Measurements from ENCODE around the gene KRTAP10-1.

KRTAP10-1 gene

DNA sequence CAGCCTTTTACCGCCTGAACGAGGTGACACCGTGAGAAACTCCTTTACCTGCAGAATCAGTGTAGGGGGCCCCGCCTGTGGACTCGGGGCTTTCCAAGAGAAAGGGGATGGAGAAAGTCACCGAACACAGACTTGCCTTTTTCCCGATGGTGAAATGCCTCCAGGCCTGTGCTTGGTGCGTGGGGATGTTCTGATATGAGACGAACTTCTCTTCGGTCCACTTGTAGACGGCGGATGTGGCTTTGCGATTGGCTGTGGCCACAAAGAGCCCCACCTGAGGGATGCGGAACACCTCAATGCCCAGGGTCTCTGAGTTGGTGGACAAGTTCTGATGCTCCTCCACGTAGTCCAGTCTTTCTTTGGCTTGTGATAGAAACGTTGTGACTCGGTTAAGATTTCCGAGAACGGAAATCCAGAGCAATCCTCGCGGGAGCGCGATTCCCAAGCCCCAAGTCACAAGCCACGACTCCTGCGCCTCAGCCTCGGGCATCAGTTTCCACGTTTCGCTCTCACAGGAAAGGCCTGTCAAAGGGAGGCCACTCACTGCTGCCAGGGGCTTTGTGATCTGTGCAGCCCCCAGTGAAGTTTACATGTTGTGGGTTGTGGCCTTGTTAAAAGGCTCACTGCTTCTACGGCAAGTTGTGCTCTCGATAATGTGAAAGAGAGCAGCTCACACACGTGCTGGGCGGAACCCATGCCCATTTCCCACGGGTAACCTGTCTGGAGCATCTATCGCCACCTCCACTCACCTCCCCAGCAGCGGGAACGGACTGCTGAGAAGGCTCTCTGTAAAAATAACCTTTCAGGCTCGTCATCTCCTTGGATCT is 12.6 kb downstream of the KRTAP10-1 start:
- no peak for DNase-seq

DNA sequence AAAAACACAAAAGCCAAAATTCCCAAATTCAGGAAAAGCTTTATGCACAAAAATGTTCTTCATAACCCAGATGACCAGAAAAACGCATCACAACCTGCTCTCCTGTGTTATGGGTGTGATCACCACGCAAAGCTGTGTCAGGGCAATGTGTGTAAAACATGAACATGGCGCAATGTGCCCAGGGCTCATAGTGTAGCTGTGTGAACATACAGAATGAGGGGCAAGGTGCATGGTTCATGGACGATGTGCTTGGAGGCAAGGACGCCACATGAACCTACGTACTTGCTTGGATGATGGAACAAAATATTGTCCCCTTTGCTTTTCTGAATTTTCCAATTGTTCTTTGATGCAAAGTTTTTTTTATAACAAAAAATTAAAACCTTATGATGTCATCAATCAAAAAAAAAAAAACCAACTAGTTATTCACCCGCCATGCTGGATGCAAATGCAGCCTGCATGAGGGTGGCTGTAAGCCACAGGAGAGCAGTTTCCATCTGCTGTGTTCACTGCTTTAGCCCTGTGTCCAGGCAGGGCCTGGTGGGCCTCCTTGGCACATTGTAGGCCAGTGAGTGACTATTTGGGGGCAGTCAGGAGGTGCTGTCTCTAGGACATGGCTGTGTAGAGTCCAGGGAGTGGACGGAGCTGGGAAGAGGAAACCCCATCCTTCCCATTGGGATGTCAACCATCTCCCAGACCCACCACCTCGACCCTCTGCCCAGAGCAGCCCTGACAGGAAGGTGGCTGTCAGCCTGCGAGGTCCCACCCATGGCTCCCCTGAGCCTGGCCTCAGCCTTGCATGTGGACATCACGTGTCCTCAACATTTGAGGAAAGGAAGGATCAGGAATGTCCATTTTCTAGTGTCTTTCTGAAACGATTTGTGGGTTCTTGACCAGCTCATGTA is 13.6 kb downstream of the KRTAP10-1 start:
- DNase-seq: no peak

DNA sequence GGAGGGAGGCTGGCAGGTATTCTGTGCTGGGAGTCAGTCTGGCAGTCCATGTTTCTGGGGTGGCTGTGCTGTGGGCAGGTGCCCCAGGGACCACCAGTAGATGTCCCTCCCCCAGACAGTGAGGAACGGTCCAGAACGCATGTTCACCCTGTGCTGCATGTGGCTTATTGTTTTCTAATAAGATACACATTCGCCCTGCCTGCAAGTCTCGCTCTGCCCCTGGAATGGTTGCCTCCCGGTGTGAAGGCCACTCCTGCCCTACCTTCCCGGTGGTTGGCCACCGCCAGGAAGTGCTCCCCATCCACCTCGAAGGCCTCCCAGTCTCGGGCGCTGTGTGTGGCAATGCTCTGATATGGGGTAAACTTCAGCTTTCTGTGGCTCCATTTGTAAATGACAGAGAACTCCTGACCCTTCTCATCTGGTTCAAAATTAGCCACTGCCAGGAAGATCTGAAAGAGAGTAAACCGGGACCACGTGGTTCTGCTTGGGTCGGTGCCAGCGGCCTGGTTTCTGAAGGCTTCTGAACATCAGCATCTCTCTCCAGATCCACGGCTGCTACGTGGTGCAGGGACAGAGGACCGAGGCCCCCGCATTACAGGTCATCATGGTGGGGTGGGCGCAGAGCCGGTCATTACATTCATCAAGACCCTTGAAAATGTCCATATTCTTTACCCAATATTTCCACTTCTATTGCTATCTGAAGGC is 14.5 kb downstream of the KRTAP10-1 start:
- no peak for DNase-seq

DNA sequence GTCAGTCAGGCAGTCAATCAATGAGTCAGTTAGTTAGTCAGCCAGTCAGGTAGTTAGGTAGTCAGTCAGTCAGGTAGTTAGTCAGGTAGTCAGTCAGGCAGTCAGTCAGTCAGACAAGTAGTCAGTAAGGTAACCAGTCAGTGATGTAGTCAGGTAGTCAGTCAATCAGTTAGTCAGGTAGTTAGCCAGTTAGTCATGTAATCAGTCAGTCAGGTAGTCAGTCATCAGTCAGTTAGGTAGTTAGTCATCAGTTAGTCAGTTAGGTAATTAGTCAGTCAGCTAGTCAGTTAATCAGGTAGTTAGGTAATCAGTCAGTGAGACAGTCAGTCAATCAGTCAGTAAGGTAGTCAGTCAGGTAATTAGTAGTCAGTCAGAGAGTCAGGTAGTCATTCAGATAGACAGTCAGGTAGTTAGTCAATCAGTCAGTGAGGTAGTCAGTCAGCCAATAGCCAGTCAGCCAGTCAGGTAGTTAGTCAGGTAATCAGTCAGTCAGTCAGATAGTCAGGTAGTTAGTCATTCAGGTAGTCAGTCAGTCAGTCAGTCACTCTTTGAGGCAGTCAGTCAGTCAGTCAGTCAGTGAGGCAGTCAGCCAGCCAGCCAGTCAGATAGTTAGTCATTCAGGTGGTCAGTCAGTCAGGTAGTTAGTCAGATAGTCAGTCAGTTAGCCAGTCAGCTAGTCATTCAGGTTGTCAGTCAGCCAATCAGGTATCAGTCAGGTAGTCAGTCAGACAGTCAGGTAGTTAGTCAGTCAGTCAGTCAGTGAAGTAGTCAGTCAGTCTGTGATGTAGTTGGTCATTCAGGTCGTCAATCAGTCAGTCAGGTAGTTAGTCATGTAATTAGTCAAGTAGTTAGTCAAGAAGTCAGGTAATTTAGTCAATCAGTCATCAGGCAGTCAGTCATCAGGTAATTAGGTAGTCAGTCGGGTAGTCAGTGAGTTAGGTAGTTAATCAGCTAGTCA is 15.3 kb downstream of the KRTAP10-1 start:
- no peak for DNase-seq

DNA sequence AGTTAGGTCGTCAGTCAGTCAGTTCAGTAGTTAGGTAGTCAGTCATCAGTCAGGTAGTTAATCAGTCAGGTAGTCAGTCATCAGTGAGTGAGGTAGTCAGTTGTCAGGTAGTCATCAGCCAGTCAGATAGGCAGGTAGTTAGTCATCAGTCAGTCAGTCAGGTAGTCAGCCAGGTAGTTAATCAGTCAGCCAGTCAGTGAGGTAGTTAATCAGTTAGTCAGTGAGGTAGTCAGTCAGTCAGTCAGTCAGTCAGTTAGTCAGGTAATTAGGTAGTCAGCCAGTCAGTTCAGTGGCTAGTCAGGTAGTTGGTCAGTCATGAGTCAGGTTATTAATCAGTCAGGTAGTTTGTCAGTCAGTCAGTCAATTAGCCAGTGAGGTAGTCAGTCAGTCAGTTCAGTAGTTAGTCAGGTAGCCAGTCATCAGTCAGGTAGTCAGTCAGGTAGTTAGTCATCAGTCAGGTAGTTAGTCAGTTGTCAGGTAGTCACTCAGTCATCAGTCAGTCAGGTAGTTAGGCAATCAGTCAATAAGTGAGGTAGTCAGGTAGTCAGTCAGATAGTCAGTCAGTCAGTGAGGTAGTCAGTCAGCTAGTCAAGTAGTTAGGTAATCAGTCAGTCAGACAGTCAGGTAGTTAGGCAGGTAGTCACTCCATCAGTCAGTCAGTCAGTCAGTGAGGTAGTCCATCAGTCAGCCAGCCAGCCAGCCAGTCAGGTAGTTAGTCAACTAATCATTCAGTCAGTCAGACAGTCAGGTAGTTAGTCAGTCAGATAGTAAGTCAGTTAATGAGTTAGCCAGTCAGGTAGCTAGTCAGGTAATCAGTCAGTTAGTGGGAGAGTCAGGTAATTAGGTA is 16.2 kb downstream of the KRTAP10-1 start:
- DNase-seq: no peak

DNA sequence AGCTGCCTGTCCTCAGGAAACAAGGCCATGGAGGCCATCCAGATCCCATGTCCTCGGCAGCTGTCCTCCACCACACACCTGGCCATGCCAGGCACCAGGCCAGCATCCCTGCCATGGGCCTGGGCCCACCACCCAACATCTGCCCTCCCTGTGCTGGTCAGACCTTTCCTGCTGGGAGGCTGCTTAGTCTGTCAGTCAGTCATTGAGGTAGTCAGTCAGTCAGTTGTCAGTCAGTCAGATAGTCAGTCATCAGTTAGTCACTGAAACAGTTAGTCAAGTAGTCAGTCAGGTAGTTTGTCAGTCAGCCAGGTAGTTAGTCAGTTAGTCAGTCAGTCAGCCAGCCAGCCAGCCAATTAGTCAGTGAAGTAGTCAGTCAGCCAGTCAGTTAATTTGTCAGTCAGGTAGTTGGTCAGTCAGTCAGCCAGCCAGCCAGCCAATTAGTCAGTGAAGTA is 17.2 kb downstream of the KRTAP10-1 start:
- DNase-seq: no peak

DNA sequence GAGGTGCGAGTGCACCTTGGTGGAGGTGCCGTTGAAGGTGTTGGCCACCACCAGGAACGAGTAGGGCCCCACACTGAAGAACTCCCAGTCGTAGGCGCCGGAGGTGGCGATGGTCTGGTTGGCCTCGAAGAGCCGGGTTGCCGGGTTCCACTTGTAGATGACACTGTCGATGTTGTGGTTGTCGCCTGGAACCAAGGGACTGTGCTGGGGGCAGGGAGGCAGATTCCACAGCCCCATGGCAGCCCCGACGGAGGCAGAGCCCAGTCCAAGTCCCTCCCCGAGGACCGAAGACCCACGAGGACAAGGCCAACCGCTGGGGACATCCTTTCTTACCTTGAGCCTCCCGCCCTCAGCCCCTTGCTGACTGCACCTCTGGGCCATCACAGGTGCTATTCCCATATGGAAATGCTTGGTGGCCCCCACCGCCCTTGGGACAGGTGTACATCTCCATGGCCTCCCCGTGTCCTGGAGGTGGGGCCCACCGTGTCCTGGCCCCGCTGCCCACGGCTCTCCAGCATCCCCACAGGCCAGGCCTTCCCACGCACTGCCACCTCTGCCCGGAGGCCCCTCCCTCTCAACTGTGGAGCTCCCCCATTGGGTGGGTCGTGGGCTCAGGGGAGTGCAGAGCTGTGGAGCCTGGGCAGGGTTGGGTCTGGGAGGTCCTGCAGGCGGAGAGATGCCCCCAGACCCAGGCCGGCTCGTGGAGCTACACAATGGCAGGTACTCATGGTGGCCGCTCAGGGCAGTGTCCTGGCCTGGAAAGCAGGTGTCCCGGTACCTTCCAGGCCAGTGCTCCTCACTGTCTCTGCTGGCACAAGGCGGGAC is 17.9 kb downstream of the KRTAP10-1 start:
- DNase-seq: peak; percentile 15

DNA sequence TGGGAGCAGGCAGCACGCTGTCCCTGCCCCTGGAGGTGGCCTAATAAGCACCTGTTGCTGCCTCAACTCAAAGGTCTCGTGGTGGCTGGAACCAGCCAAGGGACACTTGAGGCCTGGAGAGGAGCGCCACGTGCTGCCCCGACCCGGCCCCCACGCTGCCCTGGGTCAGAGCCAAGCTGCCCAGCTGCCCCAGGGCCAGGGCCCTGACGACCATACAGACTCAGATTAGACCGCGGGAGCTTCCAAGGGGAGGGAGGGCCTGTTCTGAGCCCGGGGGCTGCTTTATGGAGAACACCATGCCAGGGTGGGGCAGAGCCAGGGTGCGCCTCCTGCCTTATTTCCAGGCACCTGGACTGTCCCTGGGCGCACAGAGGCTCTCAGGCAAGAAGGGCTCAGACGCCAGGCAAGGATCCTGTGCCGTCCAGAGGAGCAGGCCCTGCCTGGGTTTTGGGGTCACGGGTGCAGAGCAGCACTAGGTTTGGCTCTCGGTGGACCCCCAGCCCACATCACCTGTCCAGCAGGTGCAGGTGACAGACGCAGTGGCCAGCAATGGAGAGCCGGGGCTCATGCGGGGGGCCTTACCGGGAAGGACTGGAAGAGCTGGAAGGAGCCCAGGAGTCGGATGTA is 18.6 kb downstream of the KRTAP10-1 start:
- DNase-seq: peak; percentile 13

DNA sequence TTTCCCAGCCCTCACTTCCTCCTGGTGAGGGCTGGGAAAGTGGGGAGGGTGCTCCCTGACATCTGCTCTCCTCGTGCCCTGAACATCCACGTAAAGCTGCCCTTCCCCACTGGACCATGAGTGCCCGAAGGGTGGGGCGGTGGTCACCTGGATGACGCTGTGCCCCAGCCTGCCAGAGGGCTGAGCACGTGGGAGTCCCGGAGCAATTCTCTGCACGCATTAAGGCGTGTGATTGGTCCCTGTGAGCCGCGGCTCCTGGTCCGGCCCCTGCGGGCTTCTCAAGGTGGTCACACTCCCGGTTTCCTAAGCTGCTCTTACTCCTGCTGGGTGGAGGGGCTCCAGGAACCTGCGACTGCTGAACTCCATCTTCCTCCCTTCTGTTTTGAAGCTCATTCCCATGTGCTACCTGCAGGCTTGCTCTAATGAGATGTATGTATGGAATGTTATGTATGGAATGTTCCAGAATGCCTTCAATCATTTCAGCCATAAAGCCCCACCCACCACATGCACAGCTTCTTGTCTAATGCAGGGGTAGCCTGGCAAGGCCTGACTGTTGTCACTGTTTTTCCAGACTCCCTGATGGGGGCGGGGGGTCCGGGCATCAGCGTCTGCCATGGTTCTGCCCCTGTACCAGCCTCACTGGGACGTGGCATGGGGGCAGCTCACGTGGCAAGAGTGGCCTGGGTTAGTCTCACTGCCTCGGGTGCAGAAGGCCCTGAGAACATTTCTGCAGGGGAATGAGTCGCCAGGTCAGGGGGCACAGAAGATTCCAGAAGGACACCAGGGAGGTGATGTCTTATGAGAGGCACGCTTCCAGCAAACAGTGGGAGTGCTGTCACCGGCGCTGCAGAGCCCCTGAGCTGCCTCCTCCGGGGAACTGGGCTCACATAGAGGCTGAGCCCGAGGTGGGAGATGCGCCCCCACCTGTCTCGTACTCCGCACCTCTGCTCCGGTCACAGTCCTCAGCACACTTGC is 19.4 kb downstream of the KRTAP10-1 start:
- peak; percentile 12 for DNase-seq

DNA sequence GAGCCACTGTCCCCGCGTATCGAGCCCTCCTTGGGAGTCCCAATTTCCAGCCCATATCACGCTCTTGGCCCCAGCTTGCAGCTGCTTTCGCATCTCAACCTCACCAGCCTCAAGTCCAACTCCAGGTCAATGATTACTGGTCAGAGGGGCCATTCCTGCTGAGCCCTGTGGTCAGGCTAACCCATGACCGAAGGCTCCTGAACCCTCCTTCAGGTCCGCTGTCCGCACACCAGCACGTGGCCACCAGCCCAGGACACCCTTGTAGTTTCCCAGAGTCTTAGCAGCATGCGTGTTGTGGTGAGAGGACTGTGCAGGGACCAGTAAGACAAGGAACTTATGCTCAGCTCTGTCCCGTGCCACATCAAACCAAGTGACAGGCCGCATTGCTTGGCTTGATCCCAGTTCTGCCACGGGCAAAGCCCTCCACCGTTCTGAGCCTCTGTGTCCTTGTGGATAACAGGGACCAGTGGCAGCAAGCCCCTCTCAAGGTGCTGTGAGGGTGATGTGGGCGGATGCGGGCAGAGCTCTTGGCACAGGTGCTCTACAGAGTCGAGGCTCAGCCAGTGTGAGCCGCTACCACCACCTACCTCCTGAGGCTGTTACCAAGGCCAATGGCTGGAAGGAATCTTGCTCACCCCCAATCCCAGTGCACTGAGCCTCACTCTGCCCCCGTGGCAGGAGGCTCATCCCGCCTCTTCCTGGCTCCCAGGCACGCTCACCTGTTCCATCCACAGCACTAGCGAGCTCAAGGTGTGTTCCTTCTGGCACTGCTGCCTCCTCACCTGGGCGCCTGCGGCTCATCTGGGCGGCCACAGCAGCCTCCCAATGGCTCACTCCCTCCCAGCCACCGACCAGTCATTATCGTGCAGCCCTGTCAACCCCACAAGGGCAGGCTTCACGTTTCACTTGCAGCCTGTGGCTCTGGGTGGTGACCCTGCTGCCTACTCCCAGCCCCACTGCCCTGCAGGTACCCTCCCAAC is 20.4 kb downstream of the KRTAP10-1 start:
- DNase-seq: peak; percentile 6

DNA sequence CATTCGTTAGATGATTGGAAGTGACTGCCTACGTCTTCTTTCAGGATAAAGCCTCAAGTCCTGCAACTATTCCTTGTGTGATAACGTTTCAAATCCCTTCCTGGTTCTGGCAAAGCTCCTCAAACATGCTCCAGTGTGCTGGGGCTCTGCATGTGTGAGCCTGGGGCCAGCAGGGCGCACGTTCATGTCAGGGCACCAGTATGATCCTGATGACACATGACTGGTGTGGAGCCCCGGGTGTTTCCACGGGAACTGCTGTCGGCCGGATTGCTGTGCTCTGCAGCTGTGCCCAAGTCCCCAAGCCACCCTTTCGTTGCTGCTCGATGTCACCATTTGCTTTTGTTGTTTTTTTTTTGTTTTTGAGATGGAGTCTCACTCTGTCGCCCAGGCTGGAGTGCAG is 21.3 kb downstream of the KRTAP10-1 start:
- no peak for DNase-seq

DNA sequence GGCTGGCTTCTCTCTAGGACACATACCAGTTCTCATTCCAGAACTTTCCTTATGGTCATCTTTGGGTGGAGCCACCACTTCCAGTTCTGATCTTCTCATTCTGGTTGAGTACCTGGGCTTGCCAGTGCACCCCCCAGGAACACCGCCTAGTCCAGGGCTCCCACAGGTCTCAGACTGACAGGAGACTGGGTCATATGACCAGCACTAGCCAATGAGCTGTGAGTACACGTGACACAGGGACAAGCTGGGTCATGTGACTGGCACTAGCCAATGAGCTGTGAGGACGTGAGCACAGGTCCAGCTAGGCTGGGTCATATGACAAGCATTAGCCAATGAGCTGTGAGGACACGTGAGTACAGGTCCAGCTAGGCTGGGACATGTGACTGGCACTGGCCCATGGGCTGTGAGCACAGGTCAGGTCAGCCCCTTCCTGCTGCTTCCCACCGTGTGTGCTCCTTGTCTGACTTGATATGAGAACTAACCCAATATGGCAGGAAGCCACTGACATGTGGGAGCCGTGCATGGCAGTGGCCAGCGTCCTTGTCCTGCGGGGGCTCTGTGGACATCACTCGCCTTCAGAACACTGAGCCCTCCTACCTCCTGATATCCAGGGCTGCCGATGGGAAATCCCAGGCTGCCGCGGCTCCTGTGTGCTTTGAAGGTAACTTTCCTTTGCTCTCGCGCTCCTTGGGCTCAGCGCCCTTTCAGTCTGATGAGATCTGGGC is 22.7 kb downstream of the KRTAP10-1 start:
- DNase-seq: no peak

DNA sequence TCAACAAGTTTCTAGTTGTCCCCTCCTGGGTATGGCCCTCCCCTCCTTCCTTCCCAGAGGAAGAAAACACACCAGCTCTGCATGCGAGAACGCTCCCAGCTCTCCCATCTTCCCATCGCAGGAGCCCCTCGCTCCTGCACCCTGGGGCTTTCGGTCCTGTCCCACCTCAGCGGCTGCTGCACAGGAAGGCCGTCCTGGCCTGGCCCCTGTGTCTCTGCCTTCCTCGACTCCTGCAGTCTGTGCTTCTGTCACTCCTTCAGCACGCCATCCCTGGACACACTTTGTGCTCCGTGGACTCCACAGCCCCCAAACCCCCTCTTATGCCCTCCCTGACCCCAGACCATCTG is 23.2 kb downstream of the KRTAP10-1 start:
- DNase-seq: no peak

DNA sequence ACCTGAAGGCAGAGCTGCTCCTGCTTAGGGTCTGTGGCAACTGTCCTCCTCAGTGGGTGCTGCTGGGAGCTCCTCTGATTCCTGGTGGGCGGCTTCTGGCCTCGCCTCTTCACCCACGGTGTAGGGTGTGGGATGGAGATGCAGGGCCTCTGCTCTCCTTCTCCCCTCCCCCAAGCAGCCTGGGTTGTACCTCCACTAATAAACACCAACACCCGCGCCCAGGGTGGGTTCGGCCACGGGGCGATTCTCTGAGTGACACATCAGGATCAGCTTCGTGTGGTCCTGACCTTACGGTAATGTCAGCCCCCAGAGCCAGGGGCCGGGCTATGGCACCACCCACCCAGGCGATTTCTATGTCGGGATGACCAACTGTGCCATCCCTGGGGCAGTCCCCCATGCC is 23.7 kb downstream of the KRTAP10-1 start:
- no peak for DNase-seq

DNA sequence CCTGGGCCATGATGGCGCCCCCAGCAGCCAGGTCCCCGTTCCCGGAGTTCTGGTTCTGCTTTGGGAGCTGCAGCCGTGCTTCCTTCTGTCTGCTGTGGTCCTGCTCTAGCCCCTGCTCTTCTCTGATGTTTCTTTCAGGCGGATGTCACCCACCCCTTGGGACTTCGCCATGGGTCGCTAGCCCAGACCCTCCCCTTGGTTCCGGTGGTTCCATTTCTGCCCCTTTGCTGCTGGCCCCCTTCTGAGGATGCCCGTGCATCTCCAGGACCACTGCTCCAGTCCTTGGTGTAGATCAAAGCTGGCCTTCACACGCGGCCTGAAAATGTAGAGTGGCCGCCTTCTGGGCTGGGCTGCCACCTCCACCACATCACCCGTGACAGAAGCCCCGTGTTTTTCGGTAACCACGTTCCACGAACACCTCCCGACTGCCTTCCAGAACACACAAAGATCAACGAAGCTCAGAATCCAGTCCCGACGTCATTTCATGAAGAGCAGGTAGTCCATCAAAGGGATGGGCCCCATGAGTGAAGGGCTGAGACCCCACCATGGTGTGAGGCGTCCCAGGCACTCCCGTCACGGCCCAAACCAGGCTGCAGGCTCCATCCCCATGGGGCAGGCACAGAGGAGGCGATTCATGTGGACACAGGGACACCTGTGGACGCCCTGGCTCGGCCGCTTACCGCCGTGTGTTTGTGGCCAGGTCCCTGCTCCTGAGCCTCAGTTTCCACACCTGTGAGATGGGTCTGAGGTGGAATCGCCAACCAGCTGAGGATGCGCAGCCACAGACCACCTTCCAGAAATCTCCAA is 24.4 kb downstream of the KRTAP10-1 start:
- DNase-seq: no peak
